Cardiac fibroblast (primary cell): ENCODE measurements around the gene RPS10.

Experiments used
- DNase-seq, 2 donors: peaks; one replicate each; pipeline versions ENCODE4 v3.0.0 to v3.0.0-alpha.2; 2010; ENCODE audit warnings: low read depth in 2 of 2
- H3K4me3 ChIP-seq, 2 donors: replicated peaks in 1 of 2; 1 replicate in 1 of 2; 2 replicates in 1 of 2; pipeline ENCODE4 v1.5.1; 2011; ENCODE audit warnings: low read depth in 2 of 2, low read length in 2 of 2, mild to moderate bottlenecking in 2 of 2, moderate library complexity in 1 of 2
- CTCF ChIP-seq: IDR thresholded peaks from one replicate; pipeline ENCODE4 v1.5.1; 2011; ENCODE audit warnings: low read depth, mild to moderate bottlenecking, low read length, inconsistent platforms

Gene RPS10

GRCh38 chr6:34468378-34468892, 42.6 kb upstream of the RPS10 start:
- no peak overlapping the region for H3K4me3 ChIP-seq
- no peak for DNase-seq
- no peak for TF ChIP-seq CTCF

DNA sequence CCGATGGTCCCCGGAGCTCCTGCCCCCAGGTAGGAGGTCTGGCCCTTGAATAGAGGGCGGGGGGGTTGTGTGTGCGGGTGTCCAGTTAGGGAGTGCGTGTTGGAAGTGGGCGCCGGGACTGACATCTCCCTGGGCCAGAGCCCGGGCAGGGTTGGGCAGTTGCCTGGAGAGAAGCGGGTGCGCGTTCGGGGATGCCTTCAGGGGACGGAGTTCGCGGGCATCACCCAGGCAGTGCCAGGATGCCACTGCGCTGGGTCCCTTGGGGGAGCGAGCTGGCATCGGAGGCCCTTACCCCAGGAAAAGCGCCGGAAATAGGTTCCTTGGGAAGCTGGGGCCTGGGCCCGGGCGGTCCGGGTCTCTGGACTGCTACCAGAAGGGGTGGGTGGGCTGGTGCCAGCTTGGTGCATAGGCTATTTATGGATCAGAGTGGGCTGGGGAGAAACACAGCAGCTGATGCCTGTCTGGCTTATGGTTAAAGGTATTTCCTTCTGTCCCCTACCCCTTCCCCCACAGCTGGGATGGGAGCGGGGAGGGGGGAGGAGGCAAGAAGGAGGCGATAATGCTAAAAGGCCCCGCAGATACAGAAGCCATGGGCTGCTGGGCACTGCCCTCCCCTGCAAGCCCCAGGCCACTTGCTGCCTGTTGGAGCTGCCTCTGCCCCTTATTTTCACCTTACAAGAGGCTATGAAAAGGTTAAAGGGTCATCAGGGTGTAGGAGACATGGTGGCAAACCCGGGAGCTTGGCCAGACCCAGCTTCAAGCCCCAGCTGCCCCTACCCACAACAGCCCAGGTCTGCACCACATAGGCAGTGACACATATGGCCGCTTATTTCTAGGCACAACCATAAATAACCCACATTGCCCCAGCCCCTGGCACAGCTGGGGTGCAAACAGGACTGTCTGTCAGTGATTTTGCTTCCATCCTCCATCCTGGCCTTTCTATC, 40.6 kb upstream of the RPS10 start:
- DNase-seq: no peak
- no peak for TF ChIP-seq CTCF
- H3K4me3 ChIP-seq: peak overlapping the region in 1 of 2 donors; percentile 26

GRCh38 chr6:34465531-34466241, 39.8 kb upstream of the RPS10 start, which contains the start of gene PACSIN1:
PACSIN1 (plus strand) TSS chr6:34466076; CDS start chr6:34526306, 60,230 bp downstream.
- no peak for DNase-seq
- no peak for TF ChIP-seq CTCF
- peak within 1 kb of the TSS; percentile 17 to 26 for H3K4me3 ChIP-seq

GRCh38 chr6:34463849-34464248, 38.0 kb upstream of the RPS10 start:
- H3K4me3 ChIP-seq: no peak overlapping the region
- no peak for TF ChIP-seq CTCF
- no peak for DNase-seq

GRCh38 chr6:34463299-34463698, 37.4 kb upstream of the RPS10 start:
- TF ChIP-seq CTCF: no peak
- H3K4me3 ChIP-seq: no peak overlapping the region
- no peak for DNase-seq

DNA sequence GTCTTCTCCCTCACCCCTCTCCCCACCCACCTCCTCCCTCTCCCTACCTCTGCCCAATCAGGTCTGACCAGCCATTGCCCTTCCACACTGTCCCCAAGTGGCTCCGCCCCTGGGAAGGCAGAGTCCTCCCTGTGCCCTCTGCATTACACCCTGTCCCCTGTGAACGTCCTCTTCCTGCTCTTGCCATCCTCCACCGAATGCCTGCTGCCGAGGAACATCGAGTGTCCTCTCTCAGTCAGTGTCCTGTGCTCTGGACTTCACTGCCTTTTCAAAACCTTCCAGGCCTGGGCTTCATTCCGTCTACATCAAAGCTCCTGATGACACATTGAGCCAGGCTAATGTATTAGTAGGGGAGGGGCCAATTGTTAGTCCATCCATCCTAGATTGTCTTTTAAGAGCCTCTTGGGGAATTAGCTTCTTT, 36.7 kb upstream of the RPS10 start:
- TF ChIP-seq CTCF: no peak
- DNase-seq: peak; percentile 20 to 33
- no peak overlapping the region for H3K4me3 ChIP-seq
